Karpas-422 (cell line): ENCODE data around the gene TPRG1. TPM values are rescaled to one million over a fixed set of nuclear protein-coding genes. Genes with fewer than 3 reads are reported as not detected.

Experiments used
- DNase-seq: peaks from one replicate; pipeline ENCODE4 v3.0.0-alpha.2; 2015
- H2AFZ ChIP-seq: fragments of 200-600 bp; sonication (generic); 2 replicates; pipeline ENCODE4 v1.6.1; 2014; ENCODE audit warnings: antibody characterized with exemption, low read length, mixed read lengths
- H3K27ac ChIP-seq: fragments of 200-600 bp; sonication (generic); 2 replicates; pipeline ENCODE4 v1.5.1; 2014; ENCODE audit warnings: mild to moderate bottlenecking, low read length, moderate library complexity
- H3K27me3 ChIP-seq: fragments of 200-600 bp; sonication (generic); 2 replicates; pipeline ENCODE4 v1.6.1; 2014; ENCODE audit warnings: low read length, mixed read lengths
- H3K36me3 ChIP-seq: fragments of 200-600 bp; sonication (generic); 2 replicates; pipeline ENCODE4 v1.6.1; 2014; ENCODE audit warnings: low read length, mixed read lengths; ENCODE audit not compliant: insufficient read depth
- H3K4me1 ChIP-seq: fragments of 200-600 bp; sonication (generic); 2 replicates; pipeline ENCODE4 v1.6.1; 2014; ENCODE audit warnings: mild to moderate bottlenecking, low read length, mixed read lengths
- H3K4me2 ChIP-seq: fragments of 200-600 bp; sonication (generic); 2 replicates; pipeline ENCODE4 v1.6.1; 2014; ENCODE audit warnings: low read length, low read depth, mild to moderate bottlenecking; ENCODE audit not compliant: poor library complexity, severe bottlenecking
- H3K4me3 ChIP-seq: fragments of 200-600 bp; sonication (generic); 2 replicates; pipeline ENCODE4 v1.5.1; 2014; ENCODE audit warnings: mild to moderate bottlenecking, antibody characterized with exemption, low read length, mixed read lengths
- H3K79me2 ChIP-seq: fragments of 200-600 bp; sonication (generic); 2 replicates; pipeline ENCODE4 v1.6.1; 2014; ENCODE audit warnings: mild to moderate bottlenecking, low read length, mixed read lengths
- H3K9ac ChIP-seq: fragments of 200-600 bp; sonication (generic); 2 replicates; pipeline ENCODE4 v1.6.0; 2014; ENCODE audit warnings: low read length
- H3K9me2 ChIP-seq: fragments of 200-600 bp; sonication (generic), shearing (Covaris generic); replicated peaks from 2 replicates; pipeline ENCODE4 v1.6.0; 2014; ENCODE audit warnings: mild to moderate bottlenecking, low read length, moderate library complexity; ENCODE audit not compliant: insufficient read depth
- H3K9me3 ChIP-seq: fragments of 300-700, 200-600 bp; sonication (generic); 2 replicates; pipeline ENCODE4 v1.6.1; 2014; ENCODE audit warnings: low read length, mixed read lengths
- H4K20me1 ChIP-seq: fragments of 200-600 bp; sonication (generic); 2 replicates; pipeline ENCODE4 v1.6.1; 2014; ENCODE audit warnings: mild to moderate bottlenecking, antibody characterized with exemption, low read length, low read depth; ENCODE audit not compliant: insufficient read depth
- total RNA-seq: library from RNA; depleted of rRNA; stranded (reverse); fragments of >200 nt; shearing (Covaris generic); gene quantifications from 2 replicates; pipeline ENCODE4 v1.2.3, GENCODE V29; 2014; ENCODE audit warnings: low replicate concordance

The TPRG1 gene
- total RNA-seq, 1 experiment from 2014 or later: not detected

DNA sequence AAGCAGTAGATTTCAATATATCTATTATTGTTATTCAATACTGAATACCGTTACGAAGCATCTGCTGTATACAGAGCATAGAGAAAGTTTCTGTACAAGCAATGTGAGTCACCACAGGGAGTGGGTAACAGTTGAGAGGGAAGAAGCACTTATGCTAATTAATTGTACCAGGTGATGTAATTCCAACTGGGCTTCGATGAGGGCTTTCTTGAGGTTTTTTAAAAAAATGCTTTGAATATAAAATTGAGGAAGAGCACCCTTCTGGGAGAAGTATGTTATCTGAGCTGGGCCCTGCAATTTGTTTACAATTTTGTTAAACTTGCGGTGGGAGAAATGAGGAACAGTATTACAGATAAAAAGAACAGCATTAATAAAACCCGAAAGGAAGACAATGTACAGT, 197.9 kb downstream of the TPRG1 start:
- no peaks in the 10 kb centered on the region for H3K9me3 ChIP-seq
- H3K36me3 ChIP-seq: no peaks in the 10 kb centered on the region
- H3K4me2 ChIP-seq: no peak overlapping the region
- H3K27ac ChIP-seq: no peak overlapping the region
- no peaks in the 10 kb centered on the region for H3K9me2 ChIP-seq
- H2AFZ ChIP-seq: no peak overlapping the region
- H3K4me3 ChIP-seq: no peak overlapping the region
- H4K20me1 ChIP-seq: no peaks in the 10 kb centered on the region
- no peaks in the 10 kb centered on the region for H3K27me3 ChIP-seq
- no peak overlapping the region for H3K9ac ChIP-seq
- DNase-seq: no peak
- H3K79me2 ChIP-seq: no peaks in the 10 kb centered on the region
- H3K4me1 ChIP-seq: peaks cover 3% of the 10 kb centered on the region

DNA sequence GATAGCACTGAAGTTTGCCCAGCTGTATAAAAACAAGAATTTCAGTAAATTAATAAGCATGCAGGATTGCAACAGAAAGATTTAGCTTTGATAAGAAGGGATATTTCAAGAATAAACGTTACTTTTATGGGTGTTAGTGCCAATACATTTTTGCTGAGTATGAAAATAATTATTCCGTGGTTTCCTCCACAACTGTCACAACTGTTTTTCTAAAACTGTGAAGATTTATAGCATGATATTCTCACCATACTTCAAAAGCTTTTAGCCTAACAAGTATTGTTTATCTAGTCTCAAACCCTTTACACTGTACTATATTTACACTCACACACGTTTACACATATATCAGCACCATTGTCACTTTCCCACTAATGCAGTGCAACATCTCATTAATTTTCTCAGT, 200.5 kb downstream of the TPRG1 start:
- H2AFZ ChIP-seq: no peak overlapping the region
- no peaks in the 10 kb centered on the region for H4K20me1 ChIP-seq
- no peak overlapping the region for H3K27ac ChIP-seq
- no peak overlapping the region for H3K9ac ChIP-seq
- H3K9me2 ChIP-seq: no peaks in the 10 kb centered on the region
- no peak for DNase-seq
- H3K4me1 ChIP-seq: peaks cover 3% of the 10 kb centered on the region
- no peaks in the 10 kb centered on the region for H3K9me3 ChIP-seq
- H3K36me3 ChIP-seq: no peaks in the 10 kb centered on the region
- no peak overlapping the region for H3K4me2 ChIP-seq
- no peaks in the 10 kb centered on the region for H3K27me3 ChIP-seq
- no peaks in the 10 kb centered on the region for H3K79me2 ChIP-seq
- H3K4me3 ChIP-seq: no peak overlapping the region
